CD4-positive, alpha-beta T cell treated with Interleukin-21 for 1 hour (primary cell): ENCODE results near the gene DDX10.
"Not testable (repeated sequence)": the region's sequence is repeated elsewhere in the genome, so short reads cannot be mapped to it uniquely, and the experiment has no call there.

Source experiments
- DNase-seq: peaks from one replicate; pipeline ENCODE4 v3.0.0-alpha.2; 2020

Gene DDX10

GRCh38 chr11:108664730-108665525 is at the start of gene DDX10:
Gene DDX10 (plus strand): TSS chr11:108665069. CDS start chr11:108665154, 85 bp downstream.
- peak; percentile 99 for DNase-seq

- DNase-seq: no peak
Observed at GRCh38 chr11:108616549-108616948, 48.3 kb upstream of the DDX10 start.

- DNase-seq: no peak
Observed at GRCh38 chr11:108617055-108617454, 47.8 kb upstream of the DDX10 start.

- no peak for DNase-seq
Observed at GRCh38 chr11:108618529-108618928, 46.3 kb upstream of the DDX10 start.

GRCh38 chr11:108620958-108621772 is 43.7 kb upstream of the DDX10 start:
- DNase-seq: no peak

GRCh38 chr11:108622341-108622740 is 42.5 kb upstream of the DDX10 start:
- DNase-seq: no peak

GRCh38 chr11:108624196-108624925 is 40.5 kb upstream of the DDX10 start:
- DNase-seq: peak; percentile 5

- no peak for DNase-seq
Observed at GRCh38 chr11:108628326-108628725, 36.5 kb upstream of the DDX10 start.

GRCh38 chr11:108628812-108629211 is 36.1 kb upstream of the DDX10 start:
- DNase-seq: no peak

- DNase-seq: no peak
Observed at GRCh38 chr11:108629274-108629673, 35.6 kb upstream of the DDX10 start.

GRCh38 chr11:108632041-108632704 is 32.7 kb upstream of the DDX10 start:
- DNase-seq: no peak

GRCh38 chr11:108635106-108635505 is 29.8 kb upstream of the DDX10 start:
- DNase-seq: no peak

GRCh38 chr11:108636222-108636621 is 28.6 kb upstream of the DDX10 start:
- DNase-seq: no peak

- DNase-seq: no peak
Observed at GRCh38 chr11:108639146-108639545, 25.7 kb upstream of the DDX10 start.

- not testable (repeated sequence) for DNase-seq
Observed at GRCh38 chr11:108641752-108642151, 23.1 kb upstream of the DDX10 start.

GRCh38 chr11:108643974-108644373 is 20.9 kb upstream of the DDX10 start:
- DNase-seq: no peak

GRCh38 chr11:108645970-108646369 is 18.9 kb upstream of the DDX10 start:
- DNase-seq: no peak

GRCh38 chr11:108647387-108647700 is 17.5 kb upstream of the DDX10 start:
- no peak for DNase-seq

GRCh38 chr11:108647701-108648527 is 17.0 kb upstream of the DDX10 start:
- DNase-seq: peak; percentile 68

- no peak for DNase-seq
Observed at GRCh38 chr11:108648528-108648885, 16.4 kb upstream of the DDX10 start.

- not testable (repeated sequence) for DNase-seq
Observed at GRCh38 chr11:108654100-108654499, 10.8 kb upstream of the DDX10 start.

- DNase-seq: peak; percentile 32
Observed at GRCh38 chr11:108654994-108655631, 9.8 kb upstream of the DDX10 start.
